Superior temporal gyrus (tissue), 1 donor: ENCODE measurements around the gene BUD13.
"Not testable (repeated sequence)": the region's sequence is repeated elsewhere in the genome, so short reads cannot be mapped to it uniquely, and the experiment has no call there.

Experiments used
- DNase-seq: peaks from one replicate; pipeline ENCODE4 v3.0.0-alpha.2; 2016; ENCODE audit errors: extremely low spot score

BUD13 gene

DNA sequence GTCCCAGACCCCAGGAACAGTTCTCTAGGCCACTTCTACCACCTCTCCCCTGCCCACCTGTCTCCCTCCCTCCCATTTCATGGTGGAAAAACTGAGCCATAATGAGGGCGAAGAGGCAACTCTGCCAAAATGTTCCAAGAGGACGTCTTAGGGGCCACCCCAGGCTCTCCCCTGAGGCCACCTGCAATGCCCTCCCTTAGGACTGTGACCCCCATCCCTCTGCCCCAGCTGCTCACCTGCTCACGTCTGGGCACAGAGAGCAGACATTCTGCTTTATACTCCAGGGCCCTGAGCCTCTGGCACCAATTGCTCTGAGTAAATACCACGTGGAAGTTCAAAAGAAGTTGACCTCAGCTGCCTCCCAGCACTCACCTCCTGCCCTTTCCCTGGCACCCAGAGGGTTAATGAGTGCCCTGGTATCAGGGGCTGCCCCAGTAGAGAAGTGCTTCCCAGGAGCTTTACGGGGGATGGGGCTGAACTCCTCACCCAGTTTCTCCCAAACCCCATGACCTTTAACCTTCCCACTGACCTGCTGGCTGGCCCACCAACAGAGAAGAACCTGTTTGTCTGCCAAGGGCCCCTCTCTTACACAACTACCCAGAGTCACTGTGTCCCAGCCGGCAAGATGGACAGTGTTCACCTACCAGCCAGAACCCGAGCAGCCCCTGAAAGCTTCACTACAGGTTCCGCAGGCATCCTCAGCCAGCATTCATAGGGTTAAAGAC, 19.5 kb upstream of the BUD13 start:
- DNase-seq = no peak

GRCh38 chr11:116791813-116792143, 19.0 kb upstream of the BUD13 start, which contains the start of gene APOA5:
Gene APOA5, minus strand, starts transcription at chr11:116791879. Its CDS starts 19 bp downstream, at chr11:116791860.
- DNase-seq = no peak

DNA sequence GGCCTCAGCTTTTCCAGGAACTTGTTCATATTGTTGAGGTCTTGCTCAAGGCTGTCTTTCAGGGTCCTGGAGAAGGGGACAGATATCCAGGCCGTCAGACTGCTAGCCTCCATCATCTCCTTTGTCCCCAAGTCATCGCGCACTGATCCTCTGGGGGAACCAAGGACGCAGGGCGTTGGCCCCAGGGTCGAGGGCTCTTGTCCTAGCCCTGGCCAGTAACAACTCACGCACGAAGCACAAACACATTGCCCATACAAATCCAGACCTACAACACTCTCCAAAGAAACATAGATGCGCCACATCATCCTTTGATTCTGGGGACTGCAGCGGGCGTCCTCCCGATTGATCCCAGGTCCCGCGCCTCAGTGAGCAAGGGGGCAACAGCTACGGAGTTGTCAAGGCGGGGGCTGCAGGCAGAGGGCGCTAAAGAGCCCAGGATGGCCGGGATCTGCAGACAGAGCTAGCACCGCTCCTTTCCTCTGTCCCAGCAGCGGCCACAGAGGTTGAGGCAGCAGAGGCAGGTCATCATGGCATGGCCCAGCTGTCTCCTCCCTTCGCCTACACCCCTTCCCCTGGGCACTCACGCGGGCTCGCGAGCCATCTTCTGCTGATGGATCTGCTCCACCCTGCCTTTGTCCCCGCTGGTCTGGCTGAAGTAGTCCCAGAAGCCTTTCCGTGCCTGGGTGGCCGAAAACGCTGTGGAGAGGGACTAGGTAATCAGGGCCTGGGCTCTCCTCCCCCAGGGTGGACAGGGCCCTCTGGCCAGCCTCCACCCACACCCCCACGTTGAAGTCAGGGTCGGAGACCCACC, 18.4 kb upstream of the BUD13 start:
- peak; percentile 86 for DNase-seq

GRCh38 chr11:116790167-116791001, 17.6 kb upstream of the BUD13 start:
- DNase-seq = no peak

- DNase-seq = no peak
These were observed 16.2 kb upstream of the BUD13 start for GRCh38 chr11:116788975-116789374.

- no peak for DNase-seq
These were observed 15.7 kb upstream of the BUD13 start for GRCh38 chr11:116788534-116788933.

DNA sequence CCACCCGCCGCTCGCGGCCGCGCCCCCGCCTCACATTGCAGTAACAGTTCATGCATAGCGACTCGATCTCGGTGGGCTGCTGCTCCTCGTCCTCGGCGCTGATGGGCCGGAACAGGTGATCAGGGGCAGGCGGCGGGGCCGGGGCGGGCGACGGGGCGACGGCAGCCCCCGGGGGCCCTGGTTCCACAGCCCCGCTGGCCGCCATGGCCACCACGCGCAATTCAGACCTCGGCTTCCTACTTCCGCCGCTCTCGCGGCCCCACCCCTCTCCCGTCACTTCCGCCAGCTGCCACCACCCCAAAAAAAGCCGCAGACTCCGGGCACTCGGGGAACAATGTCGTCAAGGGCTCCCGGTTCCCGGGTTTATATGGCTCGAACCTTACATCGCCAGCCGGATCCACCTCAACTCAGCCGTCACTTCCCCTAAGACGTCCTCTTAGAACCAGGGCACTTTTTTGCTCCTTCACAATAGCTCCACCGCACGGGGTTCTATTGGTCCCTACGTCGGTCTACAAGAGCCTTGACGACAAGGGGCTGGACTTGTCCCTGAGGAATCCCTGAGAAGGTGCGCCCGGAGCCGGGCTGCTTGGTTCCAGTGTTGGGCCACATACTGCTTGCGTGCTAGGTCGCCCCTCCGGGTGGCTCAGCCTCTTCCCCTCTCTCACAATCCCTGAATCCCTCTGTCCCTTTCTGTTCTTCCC, 15.1 kb upstream of the BUD13 start, which contains the start of gene ZPR1:
Gene ZPR1 (minus strand): TSS at position 238 of the 701 bp plus-strand sequence. CDS start 33 bp downstream, at position 205.
- DNase-seq = peak; percentile 83

GRCh38 chr11:116787436-116787785, 14.6 kb upstream of the BUD13 start:
- no peak for DNase-seq

DNA sequence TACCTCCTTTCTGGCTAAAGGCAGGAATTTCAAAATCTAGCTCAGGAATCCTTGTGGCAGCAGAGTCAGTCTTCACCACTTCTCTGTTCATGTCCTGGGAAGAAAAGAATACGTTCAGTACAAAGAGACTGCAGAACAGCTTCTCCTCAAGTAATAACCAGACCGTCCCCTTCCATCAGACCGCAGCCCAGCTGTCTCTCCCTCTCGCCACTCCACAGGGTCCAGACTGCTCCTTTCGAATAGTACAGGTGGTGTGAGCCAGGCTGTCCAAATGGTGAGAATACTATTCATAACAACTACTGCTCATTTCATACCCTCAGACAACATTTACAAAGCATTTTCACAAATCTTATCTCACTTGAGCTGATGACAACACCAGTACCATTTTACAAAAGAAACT, 14.2 kb upstream of the BUD13 start:
- no peak for DNase-seq

DNA sequence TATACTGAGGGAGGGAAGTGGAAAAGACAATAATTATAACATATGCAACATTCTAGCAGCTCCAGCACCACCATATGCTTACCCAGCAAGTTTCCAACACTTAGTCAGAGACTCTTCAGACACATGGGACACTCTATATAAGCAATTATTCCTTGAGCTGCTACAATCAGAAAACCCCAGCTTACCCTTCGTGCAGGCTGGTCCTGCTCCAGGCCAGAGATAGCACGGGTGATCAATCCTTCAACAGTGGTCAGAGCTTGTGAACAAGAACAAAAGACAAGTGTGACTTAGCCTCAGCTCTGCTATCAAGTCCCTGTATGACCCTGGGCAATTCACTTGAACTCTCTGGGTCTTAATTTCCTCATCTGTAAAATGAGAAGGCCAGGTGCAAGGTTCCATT, 13.5 kb upstream of the BUD13 start:
- no peak for DNase-seq

DNA sequence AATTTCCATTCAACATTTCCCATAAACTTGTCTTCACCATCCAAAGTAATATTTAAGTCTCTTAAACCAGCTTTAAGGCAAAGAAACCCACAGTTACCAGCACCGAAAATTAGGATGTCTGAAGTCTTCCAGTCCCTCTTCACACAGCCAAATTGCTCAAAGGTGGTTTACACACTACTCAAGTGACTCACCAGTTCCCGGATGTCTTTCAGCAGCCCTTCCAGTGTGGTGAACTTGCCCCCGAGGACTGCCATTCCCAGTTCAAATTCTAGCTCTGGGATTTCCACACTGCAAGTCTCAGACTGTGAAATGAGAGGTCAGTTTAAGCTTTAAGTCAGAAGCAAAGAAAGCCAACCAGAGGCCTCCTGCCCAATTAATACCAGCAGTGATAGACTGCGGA, 9.9 kb upstream of the BUD13 start:
- no peak for DNase-seq

- DNase-seq = no peak
These were observed 5.8 kb upstream of the BUD13 start for GRCh38 chr11:116778556-116778955.

DNA sequence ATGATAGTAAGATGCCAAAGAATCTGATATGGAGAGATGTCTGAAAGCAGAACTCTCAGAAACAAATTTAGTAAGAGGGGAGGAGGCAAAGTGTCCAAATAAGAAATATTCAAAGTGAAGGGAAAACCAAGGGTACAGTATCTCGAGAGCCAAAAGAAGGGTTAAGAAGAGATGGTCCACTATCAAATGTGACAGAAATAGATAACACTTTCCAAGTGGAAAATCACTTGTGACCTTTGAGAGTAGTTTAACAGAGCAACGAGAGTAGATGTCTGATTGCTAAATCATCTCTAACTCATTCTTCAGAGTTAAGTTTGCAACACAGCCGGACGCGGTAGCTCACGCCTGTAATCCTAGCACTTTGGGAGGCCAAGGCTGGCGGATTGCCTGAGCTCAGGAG, 4.3 kb upstream of the BUD13 start:
- DNase-seq = no peak

- DNase-seq = no peak
These were observed 3.8 kb upstream of the BUD13 start for GRCh38 chr11:116776522-116776984.

- DNase-seq = no peak
These were observed 3.2 kb upstream of the BUD13 start for GRCh38 chr11:116775975-116776374.

DNA sequence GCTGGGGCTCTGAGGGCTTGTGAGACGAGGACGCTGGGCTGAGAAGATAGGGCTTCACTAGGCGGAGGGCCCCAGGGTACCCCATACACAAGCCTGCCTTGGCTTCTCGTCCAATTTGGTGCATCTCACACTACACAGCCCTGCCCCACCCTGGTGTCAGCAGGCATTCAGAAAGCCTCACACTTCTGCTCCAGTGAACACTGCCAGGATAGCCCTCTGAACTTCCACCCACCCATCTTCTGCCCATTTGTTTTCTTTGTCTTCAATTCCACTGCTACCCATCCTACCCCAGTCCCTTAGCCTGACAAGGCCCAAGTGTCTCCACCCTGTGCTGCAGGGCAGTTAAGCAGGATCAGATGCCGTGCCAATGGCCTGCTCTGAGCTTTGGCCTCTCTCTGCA, 1.9 kb upstream of the BUD13 start:
- DNase-seq = no peak

DNA sequence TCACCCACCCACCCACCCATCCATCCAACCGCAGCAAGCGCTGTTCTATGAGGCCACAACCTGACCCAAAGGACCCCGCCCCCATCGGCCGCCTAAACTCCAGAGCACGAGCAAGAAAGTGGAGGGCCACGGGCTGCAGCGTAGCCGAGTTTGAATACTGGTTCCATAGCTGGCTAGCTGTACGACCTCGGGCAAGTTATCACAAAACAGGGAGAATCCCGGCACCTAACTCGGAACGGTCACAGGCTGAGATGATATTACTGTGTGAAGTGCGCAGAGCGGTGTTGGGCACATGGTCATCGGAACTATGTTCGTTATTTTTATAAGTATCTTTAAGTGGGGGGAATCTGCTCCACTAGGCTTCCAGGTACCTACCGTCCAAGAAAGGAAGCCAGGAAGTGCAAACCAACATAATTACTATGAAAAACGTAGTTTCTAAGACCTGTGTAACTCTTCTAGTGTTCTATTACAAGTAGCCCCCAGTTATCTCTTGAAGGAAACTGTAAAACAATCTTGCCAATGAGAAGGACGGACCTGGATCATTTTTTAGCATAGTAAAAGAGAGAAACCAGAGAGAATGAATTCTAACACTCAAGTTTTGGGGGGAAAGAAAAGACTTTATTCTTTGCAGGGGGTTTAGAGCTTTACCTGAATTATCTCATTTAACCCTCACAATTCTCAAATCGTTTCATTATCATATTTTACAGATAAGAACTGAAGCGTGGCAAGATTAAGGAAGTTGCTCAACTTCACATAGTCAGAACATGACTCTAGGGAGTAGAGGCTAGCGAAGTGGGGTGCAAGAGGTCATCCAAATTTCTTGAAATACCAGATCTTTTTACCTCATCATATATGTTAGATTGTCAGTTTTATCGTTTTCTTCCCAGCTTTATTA, 663 bp upstream of the BUD13 start:
- DNase-seq = peak; percentile 57

DNA sequence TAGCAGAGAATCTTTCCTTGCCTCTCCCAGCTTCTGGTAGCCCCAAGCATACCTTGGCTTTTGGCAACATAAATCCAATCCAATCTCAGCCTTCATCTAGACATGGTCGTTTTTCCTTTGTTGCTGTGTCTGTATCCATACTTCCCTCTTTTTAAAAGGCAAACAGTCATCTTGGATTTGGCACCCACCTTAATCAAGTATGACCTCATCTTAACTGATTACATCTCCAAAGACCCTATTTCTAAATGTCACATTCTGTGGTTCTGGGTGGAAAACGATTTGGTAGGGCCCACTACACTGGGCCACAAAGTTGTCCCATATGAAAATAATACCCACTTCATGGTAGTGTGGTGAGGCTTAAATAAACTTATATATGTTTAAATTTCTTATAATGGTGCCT, 852 bp downstream of the BUD13 start:
- DNase-seq = no peak

DNA sequence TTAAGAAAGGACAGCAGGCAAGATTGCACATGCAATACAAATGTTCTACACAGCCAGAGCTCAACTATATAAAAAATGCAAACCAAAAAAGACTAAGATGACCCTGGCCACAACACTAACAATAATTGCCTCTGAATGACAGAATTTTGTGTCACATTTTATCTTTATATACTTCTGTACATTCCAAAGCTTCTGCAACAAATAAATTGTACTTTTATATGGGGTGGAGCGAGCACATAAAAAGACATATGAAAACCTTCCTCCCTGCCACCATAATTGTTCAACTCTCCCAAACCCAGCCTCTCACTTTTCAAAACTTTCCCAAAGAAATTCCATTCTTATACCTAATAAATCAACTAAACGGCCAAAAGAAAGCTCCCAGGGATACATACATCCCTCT, 10.7 kb downstream of the BUD13 start:
- no peak for DNase-seq

- not testable (repeated sequence) for DNase-seq
These were observed 16.7 kb downstream of the BUD13 start for GRCh38 chr11:116756044-116756443.
